BJ (cell line): ENCODE measurements around the gene XPR1. TPM values are rescaled to one million over a fixed set of nuclear protein-coding genes. Genes with fewer than 3 reads are reported as not detected.
"Not testable (repeated sequence)": the region's sequence is repeated elsewhere in the genome, so short reads cannot be mapped to it uniquely, and the experiment has no call there.

Experiments used
- CTCF ChIA-PET: fragments of 350-600 bp; formaldehyde crosslinking; extraction: SDS; loops from one replicate; lab custom pipeline; 2021; ENCODE audit warnings: antibody characterized with exemption, inconsistent platforms; lab: Yijun Ruan, JAX
- POLR2A ChIA-PET: fragments of 300-600 bp; sonication (Branson Sonifier 250); formaldehyde crosslinking; extraction: SDS; loops from one replicate; lab custom pipeline; 2021; ENCODE audit warnings: antibody characterized with exemption; lab: Charles Lee
- DNase-seq: peaks from one replicate; pipeline ENCODE4 v3.0.0-alpha.2; 2011; ENCODE audit warnings: low read depth
- H3K27me3 ChIP-seq: 2 replicates; pipeline ENCODE4 v1.6.0; 2011; ENCODE audit warnings: low read length; ENCODE audit not compliant: control insufficient read depth, insufficient read depth
- H3K36me3 ChIP-seq: 2 replicates; pipeline ENCODE4 v1.5.1; 2011; ENCODE audit warnings: low read length; ENCODE audit not compliant: control insufficient read depth, insufficient read depth
- H3K4me3 ChIP-seq: 2 replicates; pipeline ENCODE4 v1.5.1; 2011; ENCODE audit warnings: low read depth, mild to moderate bottlenecking, control low read depth, low read length
- polyA plus RNA-seq: library from polyadenylated mRNA; depleted of rRNA; stranded (reverse); fragments of >200 nt; gene quantifications from 2 replicates; pipeline ENCODE4 v1.2.3, GENCODE V29; 2011
- TF ChIP-seq, protein P1 (sequence below): IDR thresholded peaks from 2 replicates; pipeline ENCODE4 v1.5.1; 2011; ENCODE audit warnings: low read depth, mild to moderate bottlenecking, control low read depth, inconsistent platforms, low read length, moderate library complexity; ENCODE audit not compliant: insufficient read depth

XPR1 gene
- polyA plus RNA-seq, 1 experiment = 17.3 TPM

DNA sequence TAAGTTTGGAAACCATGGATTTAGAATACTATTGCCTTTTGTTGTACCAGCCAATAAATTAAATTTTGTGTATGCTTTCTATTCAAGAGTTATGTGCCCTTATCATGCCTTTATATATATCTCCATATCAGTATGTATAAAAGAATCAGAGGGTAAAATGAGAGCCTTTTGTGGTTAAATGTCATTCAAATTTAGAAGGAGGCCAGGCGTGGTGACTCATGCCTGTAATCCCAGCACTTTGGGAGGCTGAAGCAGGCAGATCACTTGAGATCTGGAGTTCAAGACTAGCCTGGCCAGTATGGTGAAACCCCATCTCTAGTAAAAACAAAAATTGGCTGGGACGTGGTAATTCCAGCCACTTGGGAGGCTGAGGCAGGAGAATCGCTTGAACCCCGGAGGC, 88.9 kb downstream of the XPR1 start:
- TF ChIP-seq, protein P1, sequence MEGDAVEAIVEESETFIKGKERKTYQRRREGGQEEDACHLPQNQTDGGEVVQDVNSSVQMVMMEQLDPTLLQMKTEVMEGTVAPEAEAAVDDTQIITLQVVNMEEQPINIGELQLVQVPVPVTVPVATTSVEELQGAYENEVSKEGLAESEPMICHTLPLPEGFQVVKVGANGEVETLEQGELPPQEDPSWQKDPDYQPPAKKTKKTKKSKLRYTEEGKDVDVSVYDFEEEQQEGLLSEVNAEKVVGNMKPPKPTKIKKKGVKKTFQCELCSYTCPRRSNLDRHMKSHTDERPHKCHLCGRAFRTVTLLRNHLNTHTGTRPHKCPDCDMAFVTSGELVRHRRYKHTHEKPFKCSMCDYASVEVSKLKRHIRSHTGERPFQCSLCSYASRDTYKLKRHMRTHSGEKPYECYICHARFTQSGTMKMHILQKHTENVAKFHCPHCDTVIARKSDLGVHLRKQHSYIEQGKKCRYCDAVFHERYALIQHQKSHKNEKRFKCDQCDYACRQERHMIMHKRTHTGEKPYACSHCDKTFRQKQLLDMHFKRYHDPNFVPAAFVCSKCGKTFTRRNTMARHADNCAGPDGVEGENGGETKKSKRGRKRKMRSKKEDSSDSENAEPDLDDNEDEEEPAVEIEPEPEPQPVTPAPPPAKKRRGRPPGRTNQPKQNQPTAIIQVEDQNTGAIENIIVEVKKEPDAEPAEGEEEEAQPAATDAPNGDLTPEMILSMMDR = no peak
- ChIA-PET CTCF (no interaction called here), POLR2A (no interaction called here)
- no peak for DNase-seq
- Histone ChIP-seq H3K36me3 (no peaks in the 10 kb centered on the region), H3K4me3 (no peak overlapping the region), H3K27me3 (no peaks in the 10 kb centered on the region)

DNA sequence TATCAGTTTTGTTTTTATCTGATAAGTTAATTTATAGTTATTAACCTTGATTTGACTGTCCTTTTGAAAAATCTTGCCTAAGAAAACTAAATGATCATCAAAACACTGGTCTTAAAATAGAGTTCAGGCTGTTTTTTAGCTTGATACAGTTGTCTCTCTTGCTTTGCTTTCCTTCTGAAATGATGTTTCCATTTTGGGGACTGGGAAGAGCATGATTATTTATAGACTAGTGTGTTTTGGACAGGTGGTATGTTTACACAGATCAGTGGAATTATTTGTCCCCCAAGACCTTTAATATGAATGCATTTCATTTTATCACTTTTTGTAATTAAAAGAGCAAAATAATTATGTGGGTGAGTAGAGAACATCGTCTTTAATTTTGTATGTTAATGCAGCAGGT, 90.8 kb downstream of the XPR1 start:
- CTCF ChIA-PET = no interaction called here
- Histone ChIP-seq H3K4me3 (no peak overlapping the region), H3K27me3 (no peaks in the 10 kb centered on the region), H3K36me3 (no peaks in the 10 kb centered on the region)
- TF ChIP-seq, protein P1 = no peak
- POLR2A ChIA-PET = no interaction called here
- DNase-seq = no peak

DNA sequence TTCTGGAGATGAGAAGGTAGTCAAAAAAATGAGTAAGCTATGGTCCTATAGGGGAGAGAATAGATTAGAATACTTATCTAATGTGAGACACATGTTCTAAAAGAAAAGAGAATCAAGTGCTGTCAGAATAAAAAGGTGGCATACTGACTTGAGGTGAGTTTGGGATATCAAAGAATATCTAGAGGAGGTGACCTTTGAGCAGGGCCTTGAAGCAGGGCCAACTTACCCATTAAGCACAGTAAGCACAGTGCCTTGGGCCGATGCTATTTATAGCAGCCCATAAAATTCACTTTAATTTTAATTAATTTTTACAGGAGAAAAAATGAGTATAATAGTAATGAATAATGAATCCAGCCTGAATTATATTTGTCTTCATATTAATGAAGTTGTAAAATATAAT, 92.2 kb downstream of the XPR1 start:
- POLR2A ChIA-PET = no interaction called here
- H3K27me3 ChIP-seq = no peaks in the 10 kb centered on the region
- DNase-seq = no peak
- TF ChIP-seq, protein P1 = no peak
- H3K4me3 ChIP-seq = no peak overlapping the region
- CTCF ChIA-PET = no interaction called here
- H3K36me3 ChIP-seq = no peaks in the 10 kb centered on the region

DNA sequence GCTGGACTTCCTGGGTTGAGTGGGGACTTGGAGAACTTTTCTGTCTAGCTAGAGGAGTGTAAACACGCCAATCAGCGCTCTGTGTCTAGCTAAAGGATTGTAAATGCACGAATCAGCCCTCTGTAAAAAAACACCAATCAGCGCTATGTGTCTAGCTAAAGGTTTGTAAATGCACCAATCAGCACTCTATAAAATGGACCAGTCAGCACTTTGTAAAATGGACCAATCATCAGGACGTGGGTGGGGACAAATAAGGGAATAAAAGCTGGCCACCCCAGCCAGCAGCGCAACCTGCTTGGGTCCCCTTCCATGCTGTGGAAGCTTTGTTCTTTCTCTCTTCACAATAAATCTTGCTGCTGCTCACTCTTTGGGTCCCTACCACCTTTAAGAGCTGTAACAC, 94.2 kb downstream of the XPR1 start:
- H3K4me3 ChIP-seq, H3K27me3 ChIP-seq, H3K36me3 ChIP-seq, DNase-seq, POLR2A ChIA-PET: not testable (repeated sequence)
- CTCF ChIA-PET = interaction anchor here (0.6 to 1.5 kb wide), 3 partner anchors 10 to 124 kb away, joined by 3 read pairs; no protein-coding TSS in a partner anchor

DNA sequence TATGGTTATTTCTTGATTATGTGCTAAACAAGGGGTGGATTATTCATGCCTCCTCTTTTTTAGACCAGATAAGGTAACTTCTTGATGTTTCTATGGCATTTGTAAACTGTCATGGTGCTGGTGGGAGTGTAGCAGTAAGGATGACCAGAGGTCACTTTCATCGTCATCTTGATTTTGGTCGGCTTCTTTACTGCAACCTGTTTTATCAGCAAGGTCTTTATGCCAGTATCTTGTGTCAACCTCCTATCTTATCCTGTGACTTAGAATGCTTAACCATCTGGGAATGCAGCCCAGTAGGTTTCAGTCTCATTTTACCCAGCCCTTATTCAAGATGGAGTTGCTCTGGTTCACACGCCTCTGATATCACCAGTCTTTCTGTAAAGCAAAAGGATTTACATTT, 95.9 kb downstream of the XPR1 start:
- H3K36me3 ChIP-seq, CTCF ChIA-PET, H3K27me3 ChIP-seq, POLR2A ChIA-PET, H3K4me3 ChIP-seq, DNase-seq: not testable (repeated sequence)

DNA sequence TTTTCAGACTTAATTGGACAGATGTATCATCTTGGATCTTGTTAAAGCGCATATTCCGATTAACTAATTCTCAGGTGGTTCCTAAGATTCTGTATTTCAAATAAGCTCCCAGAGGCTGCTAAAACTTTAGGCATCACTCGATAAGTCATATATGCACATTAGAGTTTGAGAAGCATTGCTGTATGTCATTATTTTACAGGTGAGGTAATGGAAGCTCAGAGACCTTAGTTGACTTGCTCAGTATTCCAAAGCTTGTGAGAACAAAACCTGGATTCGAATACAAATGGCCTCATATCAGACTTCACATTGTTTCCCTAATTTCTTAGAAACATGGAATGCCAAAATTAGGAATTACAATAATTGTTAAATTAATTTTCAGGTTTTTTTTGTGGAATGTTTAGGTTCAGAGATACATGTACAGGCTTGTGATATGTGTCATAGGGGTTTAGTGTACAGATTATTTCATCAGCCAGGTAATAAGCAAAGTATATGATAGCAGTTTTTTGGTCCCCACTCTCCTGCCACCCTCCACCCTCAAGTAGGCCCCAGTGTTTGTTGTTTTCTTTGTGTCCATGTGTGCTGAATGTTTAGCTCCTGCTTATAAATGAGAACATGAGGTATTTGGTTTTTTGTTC, 96.8 kb downstream of the XPR1 start:
- Histone ChIP-seq H3K4me3 (no peak overlapping the region), H3K36me3 (no peaks in the 10 kb centered on the region), H3K27me3 (no peaks in the 10 kb centered on the region)
- POLR2A ChIA-PET = no interaction called here
- TF ChIP-seq, protein P1 = no peak
- no peak for DNase-seq
- CTCF ChIA-PET = no interaction called here
